ENCODE results near the gene CALM1. TPM values are rescaled to one million over a fixed set of nuclear protein-coding genes. Genes with fewer than 3 reads are reported as not detected.

Gene CALM1
- total RNA-seq, 1 experiment from 2014 or later = 373 TPM

GRCh38 chr14:90421632-90422020 is 24.8 kb downstream of the CALM1 start:
- CTCF ChIA-PET = no interaction called here
- no peak overlapping the region for H3K27ac Mint-ChIP-seq
- H3K27me3 Mint-ChIP-seq (ENCODE audit: low read depth) = no peaks in the 10 kb centered on the region; the same call in 1 of the 2 replicates
- POLR2A ChIA-PET = no interaction called here
- peaks cover 19% of the 10 kb centered on the region for H3K4me1 Mint-ChIP-seq
- no peak for DNase-seq (ENCODE audit: low spot score)
- no peaks in the 10 kb centered on the region for H3K36me3 Mint-ChIP-seq
- TF ChIP-seq PRDM15 (CRISPR knock-in tag; IDR thresholded peaks at IDR 0.05) = no peak
- TF ChIP-seq AR (CRISPR knock-in tag; IDR thresholded peaks at IDR 0.05) = no peak
- no peak for TF ChIP-seq SMAD4 (CRISPR knock-in tag; IDR thresholded peaks at IDR 0.05)
- TF ChIP-seq MXD4 (CRISPR knock-in tag; IDR thresholded peaks at IDR 0.05; ENCODE audit: borderline replicate concordance) = no peak
- TF ChIP-seq E2F1 (CRISPR knock-in tag; IDR thresholded peaks at IDR 0.05) = no peak
- no peak for TF ChIP-seq NFYB (CRISPR knock-in tag; conservative IDR thresholded peaks at IDR 0.05; ENCODE audit: low read depth)
- TF ChIP-seq PREB (CRISPR knock-in tag; IDR thresholded peaks at IDR 0.05; ENCODE audit: borderline replicate concordance) = no peak
- no peak for TF ChIP-seq ZNF512 (CRISPR knock-in tag; IDR thresholded peaks at IDR 0.05; ENCODE audit: borderline replicate concordance)
- no peak for TF ChIP-seq JUN (CRISPR knock-in tag; IDR thresholded peaks at IDR 0.05)
- TF ChIP-seq ZNF263 (CRISPR knock-in tag; IDR thresholded peaks at IDR 0.05; ENCODE audit: low read depth) = no peak
- no peak for TF ChIP-seq ZNF396 (CRISPR knock-in tag; IDR thresholded peaks at IDR 0.05; ENCODE audit: borderline replicate concordance)
- no peak for TF ChIP-seq ZBTB43 (CRISPR knock-in tag; IDR thresholded peaks at IDR 0.05)
- TF ChIP-seq TP53 (CRISPR knock-in tag; IDR thresholded peaks at IDR 0.05) = no peak
- TF ChIP-seq FOXP1 (CRISPR knock-in tag; IDR thresholded peaks at IDR 0.05; ENCODE audit: borderline replicate concordance) = no peak
- TF ChIP-seq NR2C2 (CRISPR knock-in tag; IDR thresholded peaks at IDR 0.05) = no peak
- no peak overlapping the region for H3K4me3 Mint-ChIP-seq
- peaks cover 7% of the 10 kb centered on the region for H3K9me3 Mint-ChIP-seq
- ATAC-seq = no peak
